Stromal cell of bone marrow (primary cell): ENCODE results near the gene HABP2.

Source experiments
- DNase-seq: peaks from one replicate; pipeline ENCODE4 v3.0.0-alpha.2; 2012; ENCODE audit warnings: low read depth

Gene HABP2

GRCh38 chr10:113557903-113558321 is 5.1 kb downstream of the HABP2 start:
- DNase-seq, result no peak

GRCh38 chr10:113560071-113560470 is 7.2 kb downstream of the HABP2 start:
- DNase-seq, result no peak

GRCh38 chr10:113561214-113561613 is 8.4 kb downstream of the HABP2 start:
- DNase-seq, result no peak

GRCh38 chr10:113562069-113562468 is 9.2 kb downstream of the HABP2 start:
- no peak for DNase-seq

- DNase-seq, result no peak
These were observed 9.9 kb downstream of the HABP2 start for GRCh38 chr10:113562704-113563103.

GRCh38 chr10:113563306-113564088 is 10.6 kb downstream of the HABP2 start:
- DNase-seq, result peak; percentile 38

- DNase-seq, result no peak
These were observed 12.5 kb downstream of the HABP2 start for GRCh38 chr10:113565364-113565763.

GRCh38 chr10:113566888-113567287 is 14.0 kb downstream of the HABP2 start:
- no peak for DNase-seq

- no peak for DNase-seq
These were observed 16.7 kb downstream of the HABP2 start for GRCh38 chr10:113569576-113569975.

- no peak for DNase-seq
These were observed 19.9 kb downstream of the HABP2 start for GRCh38 chr10:113572520-113573290.

- DNase-seq, result no peak
These were observed 20.5 kb downstream of the HABP2 start for GRCh38 chr10:113573368-113573767.

- peak; percentile 11 for DNase-seq
These were observed 24.0 kb downstream of the HABP2 start for GRCh38 chr10:113576852-113577251.

GRCh38 chr10:113578773-113579172 is 25.9 kb downstream of the HABP2 start:
- DNase-seq, result no peak

GRCh38 chr10:113581092-113581491 is 28.2 kb downstream of the HABP2 start:
- no peak for DNase-seq

- no peak for DNase-seq
These were observed 30.7 kb downstream of the HABP2 start for GRCh38 chr10:113583571-113583970.

- no peak for DNase-seq
These were observed 33.1 kb downstream of the HABP2 start for GRCh38 chr10:113585949-113586348.

- DNase-seq, result no peak
These were observed 36.4 kb downstream of the HABP2 start for GRCh38 chr10:113589201-113589770.

GRCh38 chr10:113590581-113590980 is 37.7 kb downstream of the HABP2 start:
- DNase-seq, result no peak

- DNase-seq, result no peak
These were observed 39.5 kb downstream of the HABP2 start for GRCh38 chr10:113592380-113592779.

- DNase-seq, result no peak
These were observed 41.8 kb downstream of the HABP2 start for GRCh38 chr10:113594652-113595051.

GRCh38 chr10:113600569-113600968 is 47.7 kb downstream of the HABP2 start:
- DNase-seq, result no peak

GRCh38 chr10:113603057-113603777 is 50.4 kb downstream of the HABP2 start:
- no peak for DNase-seq
